Smooth muscle cell (in vitro differentiated cells): Measurements from ENCODE around the gene RER1. TPM values are rescaled to one million over a fixed set of nuclear protein-coding genes. Genes with fewer than 3 reads are reported as not detected.

Experiments used
- DNase-seq: peaks from one replicate; lab custom pipeline; 2025; ENCODE audit not compliant: unreplicated experiment; lab: John Stamatoyannopoulos, UW
- H2AFZ ChIP-seq: fragments of 200-600 bp; sonication (generic); 2 replicates; pipeline ENCODE4 v1.6.0; 2016; ENCODE audit warnings: antibody characterized with exemption, low read depth, mild to moderate bottlenecking
- H3F3A ChIP-seq: fragments of 200-600 bp; sonication (generic); 2 replicates; pipeline ENCODE4 v1.6.0; 2017; ENCODE audit warnings: antibody characterized with exemption, low read depth
- H3K27ac ChIP-seq: fragments of 200-600 bp; sonication (generic); 2 replicates; pipeline ENCODE4 v1.5.1; 2016; ENCODE audit warnings: low read depth, mild to moderate bottlenecking
- H3K27me3 ChIP-seq: fragments of 200-600 bp; sonication (generic); 2 replicates; pipeline ENCODE4 v1.6.1; 2016; ENCODE audit warnings: low read depth, mild to moderate bottlenecking
- H3K36me3 ChIP-seq: fragments of 200-600 bp; sonication (generic); 2 replicates; pipeline ENCODE4 v1.5.1; 2016; ENCODE audit warnings: low read depth
- H3K4me1 ChIP-seq: fragments of 200-600 bp; sonication (generic); 2 replicates; pipeline ENCODE4 v1.5.1; 2016; ENCODE audit warnings: low read depth
- H3K4me2 ChIP-seq: fragments of 200-600 bp; sonication (generic); 2 replicates; pipeline ENCODE4 v1.6.0; 2016; ENCODE audit warnings: mild to moderate bottlenecking
- H3K4me3 ChIP-seq: fragments of 200-600 bp; sonication (generic); 2 replicates; pipeline ENCODE4 v1.5.1; 2016; ENCODE audit warnings: mild to moderate bottlenecking
- H3K79me2 ChIP-seq: fragments of 200-600 bp; sonication (generic); 2 replicates; pipeline ENCODE4 v1.6.0; 2016; ENCODE audit warnings: low read depth, mild to moderate bottlenecking
- H3K9ac ChIP-seq: fragments of 200-600 bp; sonication (generic); 2 replicates; pipeline ENCODE4 v1.6.0; 2016; ENCODE audit warnings: low read depth
- H3K9me3 ChIP-seq: fragments of 200-600 bp; sonication (generic); replicated peaks from 2 replicates; pipeline ENCODE4 v1.5.1; 2016; ENCODE audit warnings: low read depth
- H4K20me1 ChIP-seq: fragments of 200-600 bp; sonication (generic); 2 replicates; pipeline ENCODE4 v1.6.0; 2016; ENCODE audit warnings: low read depth
- WGBS: methylation state at CpG from one replicate; pipeline ENCODE4 v1.1.7; 2016; ENCODE audit warnings: low lambda C conversion rate; 5-methylcytosine and 5-hydroxymethylcytosine counted together
- polyA plus RNA-seq: library from polyadenylated mRNA; unstranded; fragments of >200 nt; fragmentation: Nextera tagmentation; extraction: Ambion mirVana; gene quantifications from 2 replicates; pipeline ENCODE4 v1.2.1, GENCODE V29; 2016
- total RNA-seq: library from RNA; depleted of rRNA; stranded (reverse); fragments of >200 nt; gene quantifications from 2 replicates; pipeline ENCODE4 v1.2.3, GENCODE V29; 2014
- TF ChIP-seq, protein P1 (sequence below): fragments of 200-600 bp; sonication (generic); IDR thresholded peaks from 2 replicates; pipeline ENCODE4 v1.5.1; 2017; ENCODE audit warnings: borderline replicate concordance, mild to moderate bottlenecking, antibody characterized with exemption; ENCODE audit not compliant: insufficient read depth, poor library complexity, severe bottlenecking

RER1 gene
- total and polyA plus RNA-seq, 2 experiments from 2014 or later: 101 to 269 TPM

DNA sequence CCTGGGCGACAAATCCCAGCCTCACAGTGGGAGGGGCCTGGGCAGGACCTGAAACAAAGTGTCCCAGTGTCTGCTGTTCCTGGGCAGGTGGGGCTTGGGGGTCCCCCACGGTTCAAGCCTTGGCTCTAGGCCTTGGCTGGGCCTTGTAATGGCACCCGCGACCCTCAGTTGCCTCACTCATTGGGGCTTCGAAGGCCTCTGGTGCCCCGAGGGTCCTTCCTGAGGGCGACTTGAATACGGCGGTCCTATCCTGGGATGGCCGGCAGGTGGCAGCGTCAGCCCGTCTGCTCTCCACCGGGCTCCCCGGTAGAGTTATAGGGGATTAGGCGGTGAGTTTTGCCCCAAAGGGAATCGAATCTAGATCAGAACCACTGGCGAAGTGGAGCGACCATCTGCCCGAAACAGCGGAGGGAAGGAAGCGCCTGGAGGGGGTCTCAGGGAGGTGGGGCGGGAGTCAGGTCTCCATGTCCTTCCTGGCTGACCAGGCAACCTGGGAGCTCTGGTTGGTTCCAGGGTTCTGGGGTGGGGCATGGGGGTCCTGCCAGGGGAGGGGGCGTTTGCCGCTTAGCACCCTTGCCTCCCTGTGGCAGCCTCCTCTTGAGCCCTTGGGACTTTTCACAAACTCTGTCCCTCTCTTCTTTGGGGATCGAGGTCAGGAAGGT, 22.8 kb downstream of the RER1 start:
- Histone ChIP-seq H3K27me3 (no peaks in the 10 kb centered on the region), H3K27ac (no peak overlapping the region), H3K4me1 (peaks cover 18% of the 10 kb centered on the region), H3K4me3 (peak overlapping the region; percentile 95), H4K20me1 (no peaks in the 10 kb centered on the region), H3K79me2 (no peaks in the 10 kb centered on the region), H3K9me3 (no peaks in the 10 kb centered on the region), H3K4me2 (peak overlapping the region; percentile 99), H2AFZ (no peak overlapping the region), H3K36me3 (no peaks in the 10 kb centered on the region), H3K9ac (no peak overlapping the region), H3F3A (no peaks in the 10 kb centered on the region)
- DNase-seq: peak; percentile 30
- 6% methylated on average over 24 of the region's 25 CpGs for WGBS
- TF ChIP-seq, protein P1, sequence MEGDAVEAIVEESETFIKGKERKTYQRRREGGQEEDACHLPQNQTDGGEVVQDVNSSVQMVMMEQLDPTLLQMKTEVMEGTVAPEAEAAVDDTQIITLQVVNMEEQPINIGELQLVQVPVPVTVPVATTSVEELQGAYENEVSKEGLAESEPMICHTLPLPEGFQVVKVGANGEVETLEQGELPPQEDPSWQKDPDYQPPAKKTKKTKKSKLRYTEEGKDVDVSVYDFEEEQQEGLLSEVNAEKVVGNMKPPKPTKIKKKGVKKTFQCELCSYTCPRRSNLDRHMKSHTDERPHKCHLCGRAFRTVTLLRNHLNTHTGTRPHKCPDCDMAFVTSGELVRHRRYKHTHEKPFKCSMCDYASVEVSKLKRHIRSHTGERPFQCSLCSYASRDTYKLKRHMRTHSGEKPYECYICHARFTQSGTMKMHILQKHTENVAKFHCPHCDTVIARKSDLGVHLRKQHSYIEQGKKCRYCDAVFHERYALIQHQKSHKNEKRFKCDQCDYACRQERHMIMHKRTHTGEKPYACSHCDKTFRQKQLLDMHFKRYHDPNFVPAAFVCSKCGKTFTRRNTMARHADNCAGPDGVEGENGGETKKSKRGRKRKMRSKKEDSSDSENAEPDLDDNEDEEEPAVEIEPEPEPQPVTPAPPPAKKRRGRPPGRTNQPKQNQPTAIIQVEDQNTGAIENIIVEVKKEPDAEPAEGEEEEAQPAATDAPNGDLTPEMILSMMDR: peak; percentile 88

DNA sequence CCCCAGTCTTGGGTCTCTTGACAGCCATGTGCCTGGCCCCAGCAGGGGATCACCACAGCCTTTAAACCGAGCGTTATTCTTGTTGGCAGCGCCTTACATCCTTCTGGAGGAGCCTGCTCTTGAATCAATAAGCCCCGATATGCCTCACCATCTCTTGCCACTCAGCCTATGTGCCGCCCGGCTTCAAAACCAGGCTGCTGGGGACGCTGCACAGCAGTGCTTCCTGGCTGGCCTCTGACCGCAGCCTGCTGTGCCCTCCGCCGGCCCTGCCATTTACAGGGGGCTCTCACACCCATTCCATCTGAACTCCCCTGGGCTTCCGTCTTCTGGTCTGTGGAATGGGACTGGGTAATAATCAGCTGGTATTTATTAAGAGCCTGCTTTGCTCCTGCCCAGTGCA, 23.7 kb downstream of the RER1 start:
- 84% methylated on average over 11 of the region's 11 CpGs for whole genome bisulfite sequencing
- TF ChIP-seq, protein P1: no peak

DNA sequence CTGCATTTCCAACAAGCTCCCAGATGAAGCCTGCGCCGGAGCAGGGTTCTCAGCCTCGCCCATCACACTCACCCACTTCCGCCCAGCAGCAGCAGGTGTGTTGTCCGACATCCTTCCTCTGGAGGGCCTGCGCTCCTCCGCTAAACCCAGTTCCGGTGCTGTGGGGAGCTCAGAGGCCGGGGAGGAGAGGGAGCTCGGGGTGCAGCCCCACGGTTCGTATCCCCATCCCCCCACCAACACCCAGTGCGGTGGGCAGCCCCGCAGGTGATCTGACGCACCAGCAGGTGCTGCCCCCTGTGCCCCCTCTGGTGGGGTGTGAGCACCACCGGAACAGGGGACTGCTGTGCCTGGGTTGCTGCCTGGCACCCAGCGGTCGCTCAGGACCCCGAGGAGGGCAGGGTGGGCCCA, 24.2 kb downstream of the RER1 start:
- no peaks in the 10 kb centered on the region for H3K79me2 ChIP-seq
- TF ChIP-seq, protein P1: no peak

More for the DNA sequence above, 23.7 kb downstream of the RER1 start:
- no peak overlapping the region for H3K27ac ChIP-seq
- H3K36me3 ChIP-seq: no peaks in the 10 kb centered on the region
- no peak overlapping the region for H3K9ac ChIP-seq
- no peaks in the 10 kb centered on the region for H3F3A ChIP-seq
- H3K9me3 ChIP-seq: no peaks in the 10 kb centered on the region
- no peak overlapping the region for H3K4me2 ChIP-seq
- H3K79me2 ChIP-seq: no peaks in the 10 kb centered on the region
- no peak overlapping the region for H3K4me3 ChIP-seq
- no peaks in the 10 kb centered on the region for H3K27me3 ChIP-seq
- DNase-seq: no peak
- H4K20me1 ChIP-seq: no peaks in the 10 kb centered on the region
- peaks cover 18% of the 10 kb centered on the region for H3K4me1 ChIP-seq
- no peak overlapping the region for H2AFZ ChIP-seq

DNA sequence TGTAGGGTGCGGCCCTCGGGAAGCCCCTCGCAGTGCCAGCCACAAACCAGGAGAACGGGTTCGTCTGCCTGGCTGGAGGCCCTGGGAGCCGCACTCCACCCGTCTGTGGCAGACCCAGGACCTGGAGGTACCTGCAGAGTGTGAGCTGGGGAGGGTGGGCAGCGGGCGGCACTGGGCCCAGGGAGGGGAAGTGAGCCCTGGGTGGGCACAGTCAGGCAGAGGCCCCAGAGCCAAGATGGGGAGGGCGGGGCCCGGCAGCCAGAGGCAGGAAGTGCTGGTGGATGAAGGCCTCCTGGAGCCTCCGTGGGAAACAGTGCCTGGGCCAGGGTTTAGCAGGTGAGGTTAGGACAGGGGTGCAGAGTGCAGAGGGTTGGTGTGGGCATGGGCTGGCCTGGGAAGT, 24.8 kb downstream of the RER1 start:
- Histone ChIP-seq H3K4me3 (no peak overlapping the region), H3K27ac (no peak overlapping the region), H3K9me3 (no peaks in the 10 kb centered on the region), H3K27me3 (no peaks in the 10 kb centered on the region), H3K4me1 (peaks cover 18% of the 10 kb centered on the region), H3K79me2 (no peaks in the 10 kb centered on the region), H3K36me3 (no peaks in the 10 kb centered on the region), H3F3A (no peaks in the 10 kb centered on the region), H3K4me2 (no peak overlapping the region), H3K9ac (no peak overlapping the region), H2AFZ (no peak overlapping the region), H4K20me1 (no peaks in the 10 kb centered on the region)
- no peak for DNase-seq
- TF ChIP-seq, protein P1: no peak
- WGBS: 74% methylated on average over 12 of the region's 12 CpGs

More for the DNA sequence above, 24.2 kb downstream of the RER1 start:
- DNase-seq: no peak
- WGBS: 84% methylated on average over 19 of the region's 19 CpGs
- Histone ChIP-seq H4K20me1 (no peaks in the 10 kb centered on the region), H3K9ac (no peak overlapping the region), H2AFZ (no peak overlapping the region), H3K4me2 (no peak overlapping the region), H3K27ac (no peak overlapping the region), H3F3A (no peaks in the 10 kb centered on the region), H3K4me3 (no peak overlapping the region), H3K4me1 (peaks cover 18% of the 10 kb centered on the region), H3K27me3 (no peaks in the 10 kb centered on the region), H3K36me3 (no peaks in the 10 kb centered on the region), H3K9me3 (no peaks in the 10 kb centered on the region)
